HG03442 (cell line): Measurements from ENCODE around the gene APOO.

ENCODE experiments used
- ATAC-seq: cut with Tn5 transposase; IDR thresholded peaks from one replicate; pipeline ENCODE4 v1.9.1; 2021; ENCODE audit warnings: mild to moderate bottlenecking, moderate library complexity; ENCODE audit not compliant: unreplicated experiment

Gene APOO

DNA sequence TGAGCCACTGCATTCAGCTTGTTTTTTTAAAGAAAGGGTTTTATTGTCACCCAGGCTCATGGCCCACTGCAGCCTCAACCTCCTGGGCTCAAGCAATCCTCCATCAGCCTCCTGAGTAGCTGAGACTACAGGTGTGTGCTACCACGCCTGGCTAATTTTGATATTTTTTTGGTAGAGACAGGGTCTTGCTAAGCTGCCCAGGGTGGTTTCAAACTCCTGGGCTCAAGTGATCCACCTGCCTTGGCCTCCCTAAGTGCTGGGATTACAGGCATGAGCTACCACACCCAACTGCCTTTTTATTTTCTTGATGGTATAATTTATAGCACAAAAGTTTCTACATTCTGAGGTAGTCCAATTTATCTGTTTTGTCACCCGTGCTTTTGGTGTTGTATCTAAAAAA, 85.9 kb downstream of the APOO start:
- ATAC-seq, result no peak

DNA sequence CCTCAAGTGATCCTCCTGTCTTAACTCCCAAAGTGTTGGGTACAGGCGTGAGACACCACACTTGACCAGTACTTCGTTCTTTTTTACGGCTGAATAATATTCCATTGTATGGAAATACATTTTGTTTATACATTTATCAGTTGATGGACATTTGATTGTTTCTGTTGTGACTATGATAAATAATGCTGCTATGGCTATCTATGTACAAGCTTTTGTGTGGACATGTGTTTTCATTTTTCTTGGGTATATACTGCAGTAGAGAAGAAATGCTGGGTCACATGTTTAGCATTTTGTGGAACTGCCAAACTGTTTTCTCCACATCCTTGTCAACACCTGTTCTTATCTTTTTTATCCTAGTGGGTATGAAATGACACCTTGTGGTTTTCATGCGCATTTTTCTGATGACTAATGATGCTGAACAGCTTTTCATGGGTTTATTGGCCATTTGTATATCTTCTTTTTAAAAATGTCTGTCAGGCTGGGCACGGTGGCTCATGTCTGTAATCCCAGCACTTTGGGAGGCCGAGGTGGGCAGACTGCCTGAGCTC, 87.4 kb downstream of the APOO start:
- ATAC-seq, result no peak

GRCh38 chrX:23819385-23820234, 88.1 kb downstream of the APOO start:
- ATAC-seq, result no peak

DNA sequence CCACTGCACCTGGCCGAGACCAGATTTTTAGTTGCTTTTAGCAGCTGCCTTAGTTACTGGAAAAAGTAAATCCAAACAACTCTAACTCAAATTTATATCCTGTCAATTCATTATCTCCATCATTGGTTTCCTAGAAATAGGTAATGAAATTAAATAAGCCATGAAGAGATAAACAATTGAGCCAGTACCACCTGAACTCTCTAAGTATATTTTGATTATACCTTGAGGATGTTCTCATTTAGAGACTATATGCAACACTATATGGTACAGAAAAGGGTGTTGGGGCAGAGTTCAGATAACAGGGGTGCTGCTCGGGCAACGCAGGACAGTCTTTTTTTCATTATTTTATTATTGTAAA, 89.8 kb downstream of the APOO start:
- ATAC-seq, result no peak

GRCh38 chrX:23816179-23816578, 91.6 kb downstream of the APOO start:
- no peak for ATAC-seq

DNA sequence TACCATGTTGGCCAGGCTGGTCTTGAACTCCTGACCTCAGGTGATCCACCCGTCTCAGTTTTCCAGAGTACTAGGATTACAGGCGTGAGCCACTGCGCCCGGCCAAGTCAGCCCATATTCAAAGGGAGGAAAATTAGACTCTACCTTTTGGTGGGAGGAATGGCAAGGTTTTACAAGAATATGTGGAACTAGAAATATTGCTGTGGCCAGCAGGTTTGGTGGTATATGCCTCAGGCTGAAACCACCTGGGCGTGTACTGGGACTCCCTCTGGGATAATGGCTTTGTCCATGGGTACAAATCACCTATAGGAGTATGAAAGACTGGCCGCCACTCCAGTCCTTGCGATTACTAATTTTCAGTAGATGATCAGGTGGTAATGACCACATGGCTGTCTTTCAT, 92.4 kb downstream of the APOO start:
- no peak for ATAC-seq

DNA sequence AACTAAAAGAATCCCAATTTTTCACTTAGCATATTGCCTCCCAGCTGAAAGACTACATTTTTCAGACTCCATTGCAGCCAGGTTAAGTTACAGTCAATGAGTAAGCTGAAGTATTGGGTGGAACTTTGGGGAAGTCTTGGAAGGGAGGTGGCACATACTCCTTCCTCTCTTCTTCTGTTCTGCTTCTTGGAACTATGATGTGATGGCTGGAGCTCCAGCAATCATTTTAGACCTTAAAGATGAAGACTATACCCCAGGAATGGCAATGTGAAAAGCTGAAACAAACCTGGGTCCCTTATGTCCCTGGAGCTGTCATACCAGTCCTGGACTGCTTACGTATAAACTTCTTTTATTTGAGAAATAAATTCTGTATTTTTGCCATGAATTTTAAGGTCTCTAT, 93.9 kb downstream of the APOO start:
- ATAC-seq, result no peak

DNA sequence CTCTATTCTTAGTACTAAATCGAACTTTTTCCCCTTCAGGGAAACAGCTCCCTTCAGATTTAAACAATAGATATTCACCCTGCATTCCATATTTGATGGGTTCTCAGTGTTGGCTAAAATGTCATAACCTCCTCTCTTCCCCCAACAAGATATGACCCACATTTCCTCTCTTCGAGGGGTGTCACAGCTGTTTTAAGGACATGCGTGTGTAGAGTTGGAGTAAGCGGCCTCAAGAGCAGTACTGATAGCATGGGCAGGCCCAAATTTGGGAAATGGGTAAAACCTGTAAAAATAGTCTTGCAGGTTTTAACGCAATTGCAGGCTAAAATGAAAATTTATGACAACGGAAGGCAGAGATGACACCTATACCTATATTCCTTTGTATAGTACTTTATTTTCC, 96.1 kb downstream of the APOO start:
- ATAC-seq, result no peak

- ATAC-seq, result no peak
These were observed 96.6 kb downstream of the APOO start for GRCh38 chrX:23811108-23811651.

DNA sequence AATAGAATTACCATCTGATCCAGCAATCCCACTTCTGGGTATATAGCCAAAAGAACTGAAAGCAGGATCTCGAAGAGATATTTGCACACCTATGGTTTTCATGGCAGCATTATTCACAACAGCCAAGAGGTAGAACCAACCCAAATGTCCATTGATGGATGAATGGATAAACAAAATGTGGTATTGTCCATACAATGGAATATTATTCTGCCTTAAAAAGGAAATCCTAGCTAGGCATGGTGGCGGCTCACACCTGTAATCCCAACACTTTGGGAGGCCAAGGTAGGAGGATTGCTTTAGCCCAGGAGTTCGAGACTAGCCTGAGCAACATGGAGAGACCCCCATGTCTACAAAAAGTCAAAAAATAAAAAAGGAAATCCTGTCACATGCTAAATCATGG, 97.5 kb downstream of the APOO start:
- no peak for ATAC-seq

DNA sequence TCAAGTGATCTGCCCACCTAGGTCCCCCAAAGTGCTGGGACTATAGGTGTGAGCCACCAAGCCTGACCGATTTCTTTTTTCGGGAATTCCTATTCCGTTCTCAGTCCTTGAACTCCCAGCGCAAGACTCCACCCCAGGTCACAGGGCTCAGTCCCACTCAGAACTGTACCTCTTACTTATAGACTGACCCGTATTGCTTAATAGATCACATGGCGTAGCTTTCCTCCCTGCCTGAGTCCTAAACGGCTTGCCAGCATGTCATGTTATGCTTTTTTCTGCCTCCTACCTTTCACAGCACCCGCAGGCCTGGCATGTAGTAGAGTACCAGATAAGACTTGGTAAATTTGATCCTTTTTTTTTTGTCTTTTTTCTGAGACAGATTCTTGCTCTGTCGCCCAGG, 102.3 kb downstream of the APOO start:
- ATAC-seq, result no peak

DNA sequence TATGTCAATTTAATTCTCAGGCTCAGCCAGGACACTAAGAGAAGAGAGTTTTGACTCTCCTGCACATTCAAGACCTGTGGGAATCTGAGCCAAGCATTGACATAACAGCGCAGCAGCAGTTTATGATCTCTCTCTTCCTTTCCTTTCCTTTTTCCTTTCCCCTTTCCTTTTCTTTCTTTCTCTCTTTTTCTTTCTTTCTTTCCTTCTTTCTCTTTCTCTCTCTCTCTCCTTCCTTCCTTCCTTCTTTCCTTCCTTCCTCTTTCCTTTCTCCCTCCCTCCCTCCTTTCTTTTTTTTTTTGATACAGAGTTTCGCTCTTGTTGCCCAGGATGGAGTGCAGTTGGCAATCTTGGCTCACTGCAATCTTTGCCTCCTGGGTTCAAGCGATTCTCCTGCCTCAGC, 103.2 kb downstream of the APOO start:
- no peak for ATAC-seq

DNA sequence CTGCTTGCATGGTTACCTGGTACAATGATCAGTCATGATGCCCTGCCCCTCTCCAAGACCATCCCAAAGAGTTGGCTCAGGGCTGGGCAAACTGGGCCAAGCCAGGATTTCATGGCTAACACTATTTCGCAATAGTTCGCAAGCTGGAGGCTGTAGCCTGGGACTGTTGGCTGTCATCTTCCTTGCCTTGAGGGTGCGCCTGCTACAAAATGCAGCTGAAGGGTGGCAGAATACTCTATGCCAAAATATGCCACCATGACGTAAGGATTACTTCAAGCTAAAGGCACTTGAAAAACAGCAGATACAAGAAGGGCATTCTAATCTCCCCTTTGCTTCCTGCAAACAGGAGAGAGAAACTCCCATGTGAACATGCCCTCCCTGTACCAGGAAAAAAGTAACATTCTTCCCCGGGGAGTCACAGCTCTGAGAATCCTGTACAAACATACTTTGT, 103.8 kb downstream of the APOO start:
- no peak for ATAC-seq

DNA sequence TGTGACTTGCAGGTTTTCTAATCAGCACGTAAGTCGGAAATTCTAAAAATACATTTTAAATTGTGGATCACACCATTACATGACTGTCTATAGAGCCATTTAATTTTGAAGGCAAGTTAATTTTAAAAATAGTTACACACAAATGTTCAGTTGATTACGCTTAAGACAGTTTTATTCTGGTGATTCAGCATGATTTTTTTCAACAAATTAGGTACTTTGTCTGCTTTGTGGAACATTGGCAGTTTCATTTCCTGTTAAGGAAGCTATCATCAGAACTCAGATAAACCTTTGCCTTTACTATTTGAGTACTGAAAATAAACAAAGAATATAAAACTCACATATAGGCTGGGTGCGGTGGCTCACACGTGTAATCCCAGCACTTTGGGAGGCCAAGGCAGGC, 105.3 kb downstream of the APOO start:
- no peak for ATAC-seq

DNA sequence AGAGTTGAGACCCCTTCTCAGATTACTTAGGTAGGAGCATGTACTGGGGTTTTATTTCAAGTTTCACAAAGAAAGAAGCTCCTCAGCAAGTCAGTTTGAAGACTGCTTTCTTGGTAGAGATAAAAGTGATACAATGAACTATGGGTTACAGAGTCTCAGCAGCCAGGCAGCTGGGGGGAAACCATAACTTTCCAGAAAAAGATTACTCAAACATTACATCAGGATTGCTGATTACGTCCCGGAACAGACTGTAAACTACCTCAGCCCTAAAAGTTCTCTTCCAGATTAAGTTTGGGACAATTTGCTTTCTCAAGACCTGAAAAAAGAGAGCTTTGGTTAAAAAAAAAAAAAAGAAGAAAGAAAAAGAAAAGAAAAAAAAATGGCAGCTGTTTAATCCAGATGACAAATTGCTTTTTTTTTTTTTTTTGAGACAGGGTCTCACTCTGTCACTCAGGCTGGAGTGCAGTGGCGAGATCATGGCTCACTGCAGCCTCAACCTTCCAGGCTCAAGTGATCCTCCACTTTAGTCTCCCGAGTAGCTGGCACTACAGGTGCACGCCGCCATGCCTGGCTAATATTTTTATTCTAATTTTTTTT, 108.2 kb downstream of the APOO start:
- ATAC-seq, result no peak

- no peak for ATAC-seq
These were observed 110.2 kb downstream of the APOO start for GRCh38 chrX:23797371-23798128.

DNA sequence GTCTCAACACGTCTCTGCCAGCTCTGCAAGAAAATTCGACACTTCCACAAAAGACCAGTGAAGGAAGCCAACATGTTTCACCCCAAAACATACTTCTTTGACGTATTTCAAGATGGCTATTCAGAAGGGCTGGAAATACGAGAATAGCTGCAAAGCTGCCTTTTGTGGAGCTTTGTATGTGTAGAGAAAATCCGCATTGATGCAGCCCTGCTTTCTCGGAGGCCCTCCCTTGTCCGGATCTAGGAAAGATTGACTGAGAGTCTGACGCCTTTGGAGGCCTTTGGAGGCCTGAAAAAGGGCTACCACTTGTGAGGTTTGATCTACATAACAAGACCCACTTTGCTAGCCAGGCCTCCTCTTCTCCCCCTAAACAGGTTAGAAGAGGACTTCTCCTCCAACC, 112.5 kb downstream of the APOO start:
- no peak for ATAC-seq

- no peak for ATAC-seq
These were observed 114.7 kb downstream of the APOO start for GRCh38 chrX:23792861-23793553.

DNA sequence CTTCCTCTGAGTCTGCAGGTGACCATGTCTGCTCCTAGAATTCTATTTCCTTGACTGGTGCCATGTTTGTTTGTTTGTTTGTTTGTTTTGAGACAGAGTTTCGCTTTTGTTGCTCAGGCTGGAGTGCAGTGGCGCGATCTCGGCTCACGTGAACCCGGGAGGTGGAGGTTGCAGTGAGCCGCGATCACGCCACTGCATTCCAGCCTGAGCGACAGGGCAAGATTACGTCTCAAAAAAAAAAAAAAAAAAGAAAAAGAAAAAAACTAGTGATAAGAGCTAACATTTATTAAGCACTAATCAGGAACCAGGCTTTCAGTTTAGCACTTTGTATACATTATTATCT, 117.6 kb downstream of the APOO start:
- ATAC-seq, result no peak

- no peak for ATAC-seq
These were observed 118.2 kb downstream of the APOO start for GRCh38 chrX:23789386-23790154.
